OCI-LY1 (cell line): Measurements from ENCODE around the gene BMP8A.

Source experiments
- H2AFZ ChIP-seq: fragments of 200-600 bp; sonication (generic), shearing (Covaris generic); 2 replicates; pipeline ENCODE4 v1.6.0; 2014; ENCODE audit warnings: antibody characterized with exemption, mild to moderate bottlenecking, low read length
- H3F3A ChIP-seq: fragments of 200-600 bp; sonication (generic), shearing (Covaris generic); 2 replicates; pipeline ENCODE4 v1.6.0; 2014; ENCODE audit warnings: mild to moderate bottlenecking, antibody characterized with exemption, low read length, moderate library complexity; ENCODE audit not compliant: insufficient read depth
- H3K27ac ChIP-seq: fragments of 200-600 bp; sonication (generic); 2 replicates; pipeline ENCODE4 v1.5.1; 2014; ENCODE audit warnings: low read length, mixed run types, mild to moderate bottlenecking, low read depth; ENCODE audit not compliant: poor library complexity, severe bottlenecking
- H3K27me3 ChIP-seq: fragments of 200-600 bp; sonication (generic); 2 replicates; pipeline ENCODE4 v1.6.0; 2014; ENCODE audit warnings: antibody characterized with exemption, mild to moderate bottlenecking, low read length, moderate library complexity; ENCODE audit not compliant: insufficient read depth
- H3K36me3 ChIP-seq: fragments of 200-600 bp; sonication (generic); 2 replicates; pipeline ENCODE4 v1.6.1; 2014; ENCODE audit warnings: mild to moderate bottlenecking, antibody characterized with exemption, low read length, moderate library complexity, mixed read lengths; ENCODE audit not compliant: insufficient read depth
- H3K4me1 ChIP-seq: fragments of 200-600 bp; sonication (generic); 2 replicates; pipeline ENCODE4 v1.5.1; 2014; ENCODE audit warnings: mild to moderate bottlenecking, low read length, moderate library complexity; ENCODE audit not compliant: insufficient read depth, severe bottlenecking
- H3K4me2 ChIP-seq: fragments of 200-600 bp; sonication (generic), shearing (Covaris generic); 2 replicates; pipeline ENCODE4 v1.6.1; 2014; ENCODE audit warnings: low read length
- H3K4me3 ChIP-seq: fragments of 200-600 bp; sonication (generic); 2 replicates; pipeline ENCODE4 v1.5.1; 2014; ENCODE audit warnings: low read length, low read depth, mild to moderate bottlenecking, mixed read lengths; ENCODE audit not compliant: poor library complexity, severe bottlenecking
- H3K79me2 ChIP-seq: fragments of 200-600 bp; shearing (Covaris generic); 2 replicates; pipeline ENCODE4 v1.6.1; 2016; ENCODE audit warnings: mixed run types, low read length, mixed read lengths; ENCODE audit not compliant: insufficient read depth
- H3K9ac ChIP-seq: fragments of 200-600 bp; sonication (generic), shearing (Covaris generic); 2 replicates; pipeline ENCODE4 v1.6.1; 2014; ENCODE audit warnings: mild to moderate bottlenecking, low read length, mixed read lengths
- H3K9me2 ChIP-seq: fragments of 200-600 bp; sonication (generic), shearing (Covaris generic); 2 replicates; pipeline ENCODE4 v1.6.1; 2014; ENCODE audit warnings: low read depth, mild to moderate bottlenecking, low read length, mixed read lengths
- H3K9me3 ChIP-seq: fragments of 200-600 bp; shearing (Covaris generic); 2 replicates; pipeline ENCODE4 v1.6.1; 2014; ENCODE audit warnings: low read length, mixed read lengths
- H4K20me1 ChIP-seq: fragments of 200-600 bp; sonication (generic), shearing (Covaris generic); 2 replicates; pipeline ENCODE4 v1.6.0; 2016; ENCODE audit warnings: mild to moderate bottlenecking, low read length; ENCODE audit not compliant: insufficient read depth
- EZH2 ChIP-seq: fragments of 200-600 bp; sonication (generic), shearing (Covaris generic); IDR thresholded peaks from 2 replicates; pipeline ENCODE4 v1.8.0; 2017; ENCODE audit warnings: borderline replicate concordance, mixed run types, mild to moderate bottlenecking, antibody characterized with exemption, low read length, moderate library complexity, mixed read lengths
- TF ChIP-seq, protein P1 (sequence below): fragments of 200-600 bp; sonication (generic), shearing (Covaris generic); IDR thresholded peaks from 2 replicates; pipeline ENCODE4 v1.5.1; 2017; ENCODE audit warnings: mild to moderate bottlenecking, antibody characterized with exemption, low read length, moderate library complexity, mixed read lengths

The BMP8A gene

DNA sequence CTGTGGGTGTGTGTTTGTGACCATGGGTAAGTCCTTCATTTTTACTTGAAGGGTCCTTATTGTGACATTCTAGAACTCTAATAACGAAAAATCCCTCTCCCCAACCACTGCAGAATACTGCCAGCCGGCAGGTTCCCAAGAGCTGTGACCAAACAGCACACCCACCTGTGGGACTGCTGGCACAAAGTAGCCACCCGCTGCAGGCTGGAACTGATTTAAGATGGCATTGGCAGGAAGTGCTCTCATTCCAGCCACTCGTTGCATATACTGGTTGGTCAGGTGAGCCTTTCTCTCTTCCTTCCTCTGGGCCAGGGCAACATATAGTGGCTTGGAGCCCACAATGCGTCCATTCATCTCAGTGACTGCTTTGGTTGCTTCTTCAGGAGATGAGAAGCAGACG, 73.5 kb downstream of the BMP8A start:
- H3K4me3 ChIP-seq = no peak overlapping the region
- no peak overlapping the region for H3K9ac ChIP-seq
- TF ChIP-seq EZH2 = no peak
- TF ChIP-seq, protein P1, sequence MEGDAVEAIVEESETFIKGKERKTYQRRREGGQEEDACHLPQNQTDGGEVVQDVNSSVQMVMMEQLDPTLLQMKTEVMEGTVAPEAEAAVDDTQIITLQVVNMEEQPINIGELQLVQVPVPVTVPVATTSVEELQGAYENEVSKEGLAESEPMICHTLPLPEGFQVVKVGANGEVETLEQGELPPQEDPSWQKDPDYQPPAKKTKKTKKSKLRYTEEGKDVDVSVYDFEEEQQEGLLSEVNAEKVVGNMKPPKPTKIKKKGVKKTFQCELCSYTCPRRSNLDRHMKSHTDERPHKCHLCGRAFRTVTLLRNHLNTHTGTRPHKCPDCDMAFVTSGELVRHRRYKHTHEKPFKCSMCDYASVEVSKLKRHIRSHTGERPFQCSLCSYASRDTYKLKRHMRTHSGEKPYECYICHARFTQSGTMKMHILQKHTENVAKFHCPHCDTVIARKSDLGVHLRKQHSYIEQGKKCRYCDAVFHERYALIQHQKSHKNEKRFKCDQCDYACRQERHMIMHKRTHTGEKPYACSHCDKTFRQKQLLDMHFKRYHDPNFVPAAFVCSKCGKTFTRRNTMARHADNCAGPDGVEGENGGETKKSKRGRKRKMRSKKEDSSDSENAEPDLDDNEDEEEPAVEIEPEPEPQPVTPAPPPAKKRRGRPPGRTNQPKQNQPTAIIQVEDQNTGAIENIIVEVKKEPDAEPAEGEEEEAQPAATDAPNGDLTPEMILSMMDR = no peak
- H3K36me3 ChIP-seq = peaks cover 99% of the 10 kb centered on the region
- H3F3A ChIP-seq = no peaks in the 10 kb centered on the region; the same call in 1 of the 2 replicates
- H3K9me3 ChIP-seq = no peaks in the 10 kb centered on the region
- no peak overlapping the region for H3K4me2 ChIP-seq
- H3K4me1 ChIP-seq = no peaks in the 10 kb centered on the region
- H2AFZ ChIP-seq = no peak overlapping the region
- no peaks in the 10 kb centered on the region for H3K79me2 ChIP-seq
- no peak overlapping the region for H3K27ac ChIP-seq
- H3K27me3 ChIP-seq = no peaks in the 10 kb centered on the region
- no peaks in the 10 kb centered on the region for H4K20me1 ChIP-seq
- no peaks in the 10 kb centered on the region for H3K9me2 ChIP-seq

DNA sequence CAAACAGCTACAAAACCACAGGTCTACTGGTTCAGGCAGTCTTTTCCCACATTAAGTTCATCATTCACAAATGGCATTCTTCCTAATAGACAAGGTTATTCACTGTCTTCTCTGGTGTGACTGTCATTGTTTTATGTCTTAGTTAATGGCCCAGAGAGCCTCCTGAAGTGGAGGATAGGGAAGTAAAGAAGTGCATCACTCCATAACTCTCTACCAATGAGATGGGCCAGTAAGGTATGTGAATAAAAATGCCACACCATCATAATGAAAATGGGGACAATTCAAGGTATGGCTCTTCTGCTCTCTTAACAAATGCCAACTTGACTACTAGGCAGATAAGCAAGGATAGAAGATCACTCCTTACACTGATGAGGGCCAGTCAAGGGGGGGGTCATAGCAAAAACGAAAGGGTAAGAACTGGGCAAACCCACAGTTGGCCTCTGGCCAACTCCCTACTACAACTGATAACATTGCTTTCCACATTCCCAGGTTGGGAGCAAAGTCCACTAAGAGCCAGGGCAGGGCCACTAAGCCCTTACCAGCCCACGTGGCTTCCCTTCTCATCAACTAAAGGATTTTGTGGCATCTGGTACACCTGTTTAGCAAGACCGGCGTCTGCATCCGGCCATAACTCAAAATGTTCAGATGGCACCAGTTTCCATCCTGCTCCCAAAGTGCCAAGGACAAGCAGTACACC, 75.2 kb downstream of the BMP8A start:
- Histone ChIP-seq H4K20me1 (no peaks in the 10 kb centered on the region), H2AFZ (no peak overlapping the region), H3K27me3 (no peaks in the 10 kb centered on the region), H3K27ac (no peak overlapping the region), H3K4me1 (no peaks in the 10 kb centered on the region), H3K9me2 (no peaks in the 10 kb centered on the region), H3K4me2 (no peak overlapping the region), H3K79me2 (no peaks in the 10 kb centered on the region), H3K9me3 (no peaks in the 10 kb centered on the region), H3K4me3 (no peak overlapping the region), H3F3A (no peaks in the 10 kb centered on the region; the same call in 1 of the 2 replicates), H3K9ac (no peak overlapping the region), H3K36me3 (peaks cover 99% of the 10 kb centered on the region)
- TF ChIP-seq, protein P1 = no peak
- no peak for TF ChIP-seq EZH2

DNA sequence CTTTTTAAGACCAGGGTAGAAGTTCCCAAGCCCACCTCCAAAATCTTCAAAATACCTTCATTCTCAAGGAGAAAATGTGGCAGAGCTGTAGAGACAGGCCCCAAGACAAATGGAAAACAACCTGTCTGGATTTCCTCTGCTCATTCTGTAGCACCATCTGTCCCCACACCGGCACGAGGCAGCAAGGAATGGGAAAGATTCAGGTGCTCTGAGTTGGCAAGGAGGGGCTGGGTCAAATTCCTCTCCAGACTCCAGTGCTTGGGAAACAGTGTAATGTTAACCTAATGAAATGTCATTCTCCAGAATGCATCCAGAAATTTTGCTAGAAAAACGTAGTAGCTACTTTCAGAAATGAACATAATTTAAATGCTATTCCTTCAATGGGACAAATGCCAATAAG, 75.9 kb downstream of the BMP8A start:
- no peak overlapping the region for H3K9ac ChIP-seq
- no peak overlapping the region for H3K4me3 ChIP-seq
- H4K20me1 ChIP-seq = no peaks in the 10 kb centered on the region
- H2AFZ ChIP-seq = no peak overlapping the region
- H3K9me2 ChIP-seq = no peaks in the 10 kb centered on the region
- H3F3A ChIP-seq = no peaks in the 10 kb centered on the region; the same call in 1 of the 2 replicates
- 0 out of 2 replicates have a peak, but pooled peaks cover 5% of the 10 kb centered on the region for H3K79me2 ChIP-seq
- no peaks in the 10 kb centered on the region for H3K9me3 ChIP-seq
- H3K36me3 ChIP-seq = peaks cover 99% of the 10 kb centered on the region
- H3K4me1 ChIP-seq = no peaks in the 10 kb centered on the region
- no peak for TF ChIP-seq EZH2
- TF ChIP-seq, protein P1 = no peak
- no peak overlapping the region for H3K27ac ChIP-seq
- no peaks in the 10 kb centered on the region for H3K27me3 ChIP-seq
- H3K4me2 ChIP-seq = no peak overlapping the region
